HepG2 (cell line): Measurements from ENCODE around the gene HYAL1. TPM values are rescaled to one million over a fixed set of nuclear protein-coding genes. Genes with fewer than 3 reads are reported as not detected.
A peak's percentile ranks its signal among the peaks of the same experiment; 100 is the strongest.

Source experiments
- FOSL1 ChIP-seq: sonication (generic); formaldehyde crosslinking; IDR thresholded peaks from 2 replicates; pipeline ENCODE4 v1.9.0; 2021; ENCODE audit warnings: missing genetic modification reagents, borderline replicate concordance
- GLI4 ChIP-seq: sonication (generic); formaldehyde crosslinking; IDR thresholded peaks from 2 replicates; pipeline ENCODE4 v1.5.1; 2020; ENCODE audit warnings: missing genetic modification reagents, mild to moderate bottlenecking, moderate library complexity, borderline replicate concordance
- JUNB ChIP-seq: sonication (generic); formaldehyde crosslinking; IDR thresholded peaks from 2 replicates; pipeline ENCODE4 v1.8.0; 2022; ENCODE audit warnings: missing genetic modification reagents, mild to moderate bottlenecking, borderline replicate concordance
- MBD4 ChIP-seq: IDR thresholded peaks from 2 replicates; pipeline ENCODE4 v1.6.1; 2012; ENCODE audit warnings: low read length, inconsistent platforms, borderline replicate concordance
- MLLT10 ChIP-seq: sonication (generic); formaldehyde crosslinking; IDR thresholded peaks from 2 replicates; pipeline ENCODE4 v1.4.0; 2020; ENCODE audit warnings: missing genetic modification reagents
- MYC ChIP-seq: sonication (generic); formaldehyde crosslinking; IDR thresholded peaks from 2 replicates; pipeline ENCODE4 v1.9.0; 2021; ENCODE audit warnings: missing genetic modification reagents, borderline replicate concordance
- NONO ChIP-seq, 2 experiments: fragments of 450-650 bp in 1 of 2; sonication (generic) in 1 of 2; formaldehyde crosslinking in 1 of 2; IDR thresholded peaks in 1 of 2; conservative IDR thresholded peaks in 1 of 2; 2 replicates each; pipeline versions ENCODE4 v1.6.1 to v1.8.0; 2017 to 2022; ENCODE audit warnings: mild to moderate bottlenecking in 1 of 2, missing genetic modification reagents in 1 of 2, moderate library complexity in 1 of 2
- PRMT3 ChIP-seq: sonication (generic); formaldehyde crosslinking; IDR thresholded peaks from 2 replicates; pipeline ENCODE4 v1.8.1; 2022; ENCODE audit warnings: low read depth, mild to moderate bottlenecking, moderate library complexity, missing genetic modification reagents, borderline replicate concordance
- SKI ChIP-seq: fragments of 450-650 bp; IDR thresholded peaks from one replicate; pipeline ENCODE4 v1.6.1; 2018; ENCODE audit warnings: mild to moderate bottlenecking; ENCODE audit not compliant: partially characterized antibody
- SP1 ChIP-seq, 2 experiments: fragments of 450-650 bp in 1 of 2; sonication (generic) in 1 of 2; formaldehyde crosslinking in 1 of 2; IDR thresholded peaks; 2 replicates each; pipeline versions ENCODE4 v1.4.0 to v1.6.1; 2016 to 2020; ENCODE audit warnings: missing genetic modification reagents in 1 of 2
- U2AF2 ChIP-seq: fragments of 200-400 bp; formaldehyde crosslinking; IDR thresholded peaks from 2 replicates; pipeline ENCODE4 v1.6.1; 2017; ENCODE audit warnings: low read depth, mild to moderate bottlenecking, low read length
- ZNF839 ChIP-seq: sonication (generic); formaldehyde crosslinking; IDR thresholded peaks from 2 replicates; pipeline ENCODE4 v1.4.0; 2020; ENCODE audit warnings: missing genetic modification reagents, mild to moderate bottlenecking, borderline replicate concordance
- polyA plus RNA-seq, 8 experiments: library from polyadenylated mRNA; depleted of rRNA in 3 of 8; stranded (reverse) in 7 of 8; unstranded in 1 of 8; fragments of >200 nt; fragmentation: Illumina TruSeq in 4 of 8; extraction: Trizol in 4 of 8; gene quantifications; 2 replicates each; pipeline versions ENCODE4 v1.2.1 to v1.2.3, GENCODE V29; 2011 to 2016; ENCODE audit warnings: low read depth in 4 of 8, missing spikeins in 1 of 8, mixed read lengths in 1 of 8; ENCODE audit not compliant: insufficient read depth in 1 of 8
- total RNA-seq, 5 experiments: library from RNA; depleted of rRNA; stranded (reverse); fragments of >200 nt; fragmentation: Illumina TruSeq; extraction: Trizol; gene quantifications; 2 replicates each; pipeline ENCODE4 v1.2.3, GENCODE V29; 2016; ENCODE audit warnings: low read depth in 1 of 5
- TF ChIP-seq, protein P1 (sequence below): sonication (generic); formaldehyde crosslinking; IDR thresholded peaks from 2 replicates; pipeline ENCODE4 v1.4.0; 2020; ENCODE audit warnings: missing genetic modification reagents
- TF ChIP-seq, protein P2 (sequence below): sonication (generic); formaldehyde crosslinking; IDR thresholded peaks from 2 replicates; pipeline ENCODE4 v1.5.0; 2020; ENCODE audit warnings: missing genetic modification reagents
- TF ChIP-seq, protein P3 (sequence below): sonication (generic); formaldehyde crosslinking; IDR thresholded peaks from 2 replicates; pipeline ENCODE4 v1.4.0; 2020; ENCODE audit warnings: missing genetic modification reagents, low read depth, mild to moderate bottlenecking, borderline replicate concordance
- TF ChIP-seq, protein P4 (sequence below), 2 experiments: sonication (generic) in 1 of 2; formaldehyde crosslinking in 1 of 2; IDR thresholded peaks; 2 replicates each; pipeline versions ENCODE4 v1.6.1 to v1.9.0; 2014 to 2022; ENCODE audit warnings: antibody characterized with exemption in 1 of 2, borderline replicate concordance in 1 of 2, inconsistent platforms in 1 of 2, low read depth in 1 of 2, missing genetic modification reagents in 1 of 2

HYAL1 gene
- total and polyA plus RNA-seq, 2 of the 13 experiments (the other 11 are each of a cell fraction or from before 2014, with no cell fraction given) = 76.5 to 193 TPM

DNA sequence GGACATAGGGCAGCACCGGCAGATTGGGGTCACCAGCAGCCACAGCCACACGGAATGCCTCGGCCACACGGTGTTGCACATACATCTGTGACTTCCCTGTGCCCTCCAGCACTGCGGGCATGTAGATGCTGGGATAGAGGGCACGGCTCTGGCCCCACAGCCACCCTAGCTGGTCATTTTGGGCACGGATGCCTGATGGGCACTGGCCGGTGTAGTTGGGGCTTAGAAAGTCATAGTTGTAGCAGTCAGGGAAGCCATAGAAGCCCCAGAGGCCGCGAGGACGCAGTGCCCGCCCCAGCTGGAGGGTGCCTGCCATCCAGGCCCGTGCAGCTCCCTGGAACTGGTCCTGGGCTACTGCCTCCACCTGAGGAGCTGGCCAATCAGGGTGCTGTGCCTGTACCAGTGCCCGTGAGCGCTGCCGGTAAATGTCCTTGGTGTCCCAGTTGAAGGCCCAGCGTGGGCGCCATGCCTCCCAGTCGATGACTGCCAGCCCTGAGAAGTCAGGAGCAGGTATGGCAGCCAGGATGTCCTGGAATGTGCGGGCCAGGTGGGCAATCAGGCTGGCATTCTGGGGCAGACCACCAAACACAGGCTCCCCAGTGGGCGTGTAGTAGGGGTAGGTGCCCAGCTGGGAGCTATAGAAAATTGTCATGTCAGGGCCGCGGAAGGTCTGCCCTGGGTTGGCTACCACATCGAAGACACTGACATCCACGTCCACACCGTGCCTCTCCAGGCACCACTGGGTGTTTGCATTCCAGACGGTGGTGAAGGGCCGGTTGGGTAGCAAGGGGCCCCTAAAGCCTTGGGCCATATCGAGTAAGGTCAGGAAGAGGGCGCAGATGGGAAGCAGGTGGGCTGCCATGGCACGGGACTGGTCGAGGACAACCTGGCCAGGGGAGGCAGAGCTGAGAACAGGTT lies 1.0 kb downstream of the HYAL1 start (continued):
- TF ChIP-seq, protein P1, sequence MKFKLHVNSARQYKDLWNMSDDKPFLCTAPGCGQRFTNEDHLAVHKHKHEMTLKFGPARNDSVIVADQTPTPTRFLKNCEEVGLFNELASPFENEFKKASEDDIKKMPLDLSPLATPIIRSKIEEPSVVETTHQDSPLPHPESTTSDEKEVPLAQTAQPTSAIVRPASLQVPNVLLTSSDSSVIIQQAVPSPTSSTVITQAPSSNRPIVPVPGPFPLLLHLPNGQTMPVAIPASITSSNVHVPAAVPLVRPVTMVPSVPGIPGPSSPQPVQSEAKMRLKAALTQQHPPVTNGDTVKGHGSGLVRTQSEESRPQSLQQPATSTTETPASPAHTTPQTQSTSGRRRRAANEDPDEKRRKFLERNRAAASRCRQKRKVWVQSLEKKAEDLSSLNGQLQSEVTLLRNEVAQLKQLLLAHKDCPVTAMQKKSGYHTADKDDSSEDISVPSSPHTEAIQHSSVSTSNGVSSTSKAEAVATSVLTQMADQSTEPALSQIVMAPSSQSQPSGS (CRISPR knock-in tag) = no peak
- TF ChIP-seq JUNB (CRISPR knock-in tag) (0 out of 2 replicates have a peak, but pooled peaks have one; percentile 15), ZNF839 (CRISPR knock-in tag) (no peak; the same call in 1 of the 2 replicates), NONO (IDR thresholded peaks at IDR 0.05) (no peak), NONO (CRISPR knock-in tag; conservative IDR thresholded peaks at IDR 0.05) (no peak; the same call in 1 of the 2 replicates), MBD4 (no peak), U2AF2 (no peak), FOSL1 (CRISPR knock-in tag) (0 out of 2 replicates have a peak, but pooled peaks have one; percentile 15), GLI4 (CRISPR knock-in tag) (peak; percentile 61; the same call in 1 of the 2 replicates), MLLT10 (no peak), PRMT3 (CRISPR knock-in tag) (no peak; the same call in 1 of the 2 replicates), SKI (no peak), SP1 (IDR thresholded peaks at IDR 0.05) (no peak), SP1 (CRISPR knock-in tag; IDR thresholded peaks at IDR 0.05) (no peak), MYC (CRISPR knock-in tag) (no peak)
- TF ChIP-seq, protein P2, sequence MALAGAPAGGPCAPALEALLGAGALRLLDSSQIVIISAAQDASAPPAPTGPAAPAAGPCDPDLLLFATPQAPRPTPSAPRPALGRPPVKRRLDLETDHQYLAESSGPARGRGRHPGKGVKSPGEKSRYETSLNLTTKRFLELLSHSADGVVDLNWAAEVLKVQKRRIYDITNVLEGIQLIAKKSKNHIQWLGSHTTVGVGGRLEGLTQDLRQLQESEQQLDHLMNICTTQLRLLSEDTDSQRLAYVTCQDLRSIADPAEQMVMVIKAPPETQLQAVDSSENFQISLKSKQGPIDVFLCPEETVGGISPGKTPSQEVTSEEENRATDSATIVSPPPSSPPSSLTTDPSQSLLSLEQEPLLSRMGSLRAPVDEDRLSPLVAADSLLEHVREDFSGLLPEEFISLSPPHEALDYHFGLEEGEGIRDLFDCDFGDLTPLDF = no peak
- TF ChIP-seq, protein P3, sequence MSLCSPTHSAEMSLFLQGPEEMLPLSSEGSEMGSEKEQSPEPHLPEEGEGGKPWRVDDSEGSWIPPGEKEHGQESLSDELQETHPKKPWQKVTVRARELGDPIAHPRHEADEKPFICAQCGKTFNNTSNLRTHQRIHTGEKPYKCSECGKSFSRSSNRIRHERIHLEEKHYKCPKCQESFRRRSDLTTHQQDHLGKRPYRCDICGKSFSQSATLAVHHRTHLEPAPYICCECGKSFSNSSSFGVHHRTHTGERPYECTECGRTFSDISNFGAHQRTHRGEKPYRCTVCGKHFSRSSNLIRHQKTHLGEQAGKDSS (CRISPR knock-in tag) = no peak
- TF ChIP-seq, protein P4, sequence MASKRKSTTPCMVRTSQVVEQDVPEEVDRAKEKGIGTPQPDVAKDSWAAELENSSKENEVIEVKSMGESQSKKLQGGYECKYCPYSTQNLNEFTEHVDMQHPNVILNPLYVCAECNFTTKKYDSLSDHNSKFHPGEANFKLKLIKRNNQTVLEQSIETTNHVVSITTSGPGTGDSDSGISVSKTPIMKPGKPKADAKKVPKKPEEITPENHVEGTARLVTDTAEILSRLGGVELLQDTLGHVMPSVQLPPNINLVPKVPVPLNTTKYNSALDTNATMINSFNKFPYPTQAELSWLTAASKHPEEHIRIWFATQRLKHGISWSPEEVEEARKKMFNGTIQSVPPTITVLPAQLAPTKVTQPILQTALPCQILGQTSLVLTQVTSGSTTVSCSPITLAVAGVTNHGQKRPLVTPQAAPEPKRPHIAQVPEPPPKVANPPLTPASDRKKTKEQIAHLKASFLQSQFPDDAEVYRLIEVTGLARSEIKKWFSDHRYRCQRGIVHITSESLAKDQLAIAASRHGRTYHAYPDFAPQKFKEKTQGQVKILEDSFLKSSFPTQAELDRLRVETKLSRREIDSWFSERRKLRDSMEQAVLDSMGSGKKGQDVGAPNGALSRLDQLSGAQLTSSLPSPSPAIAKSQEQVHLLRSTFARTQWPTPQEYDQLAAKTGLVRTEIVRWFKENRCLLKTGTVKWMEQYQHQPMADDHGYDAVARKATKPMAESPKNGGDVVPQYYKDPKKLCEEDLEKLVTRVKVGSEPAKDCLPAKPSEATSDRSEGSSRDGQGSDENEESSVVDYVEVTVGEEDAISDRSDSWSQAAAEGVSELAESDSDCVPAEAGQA (IDR thresholded peaks at IDR 0.05; ENCODE audit: low read depth) = no peak
- TF ChIP-seq, protein P4 (CRISPR knock-in tag; IDR thresholded peaks at IDR 0.05; ENCODE audit: borderline replicate concordance) = no peak
